Activated T-cell treated with anti-CD3 and anti-CD28 coated beads for 48 hours (primary cell): ENCODE data around the gene DCTN4.

ENCODE experiments used
- DNase-seq: peaks from one replicate; pipeline ENCODE4 v3.0.0-alpha.2; 2020; ENCODE audit warnings: low read depth

The DCTN4 gene

GRCh38 chr5:150670275-150670947 is 88.4 kb downstream of the DCTN4 start:
- no peak for DNase-seq

GRCh38 chr5:150665044-150665443 is 93.8 kb downstream of the DCTN4 start:
- no peak for DNase-seq

GRCh38 chr5:150663936-150664335 is 94.9 kb downstream of the DCTN4 start:
- no peak for DNase-seq

- DNase-seq, result no peak
Observed at GRCh38 chr5:150662731-150663516, 95.9 kb downstream of the DCTN4 start.

GRCh38 chr5:150661821-150662596 is 96.8 kb downstream of the DCTN4 start:
- DNase-seq, result no peak

- DNase-seq, result no peak
Observed at GRCh38 chr5:150661086-150661485, 97.7 kb downstream of the DCTN4 start, which contains the start of gene MYOZ3. Gene MYOZ3 (plus strand): TSS chr5:150661251. CDS start chr5:150662942, 1,691 bp downstream.

GRCh38 chr5:150660108-150660831 is 98.5 kb downstream of the DCTN4 start:
- DNase-seq, result no peak

GRCh38 chr5:150659360-150660107 is 99.3 kb downstream of the DCTN4 start:
- no peak for DNase-seq

- no peak for DNase-seq
Observed at GRCh38 chr5:150658699-150659265, 100.0 kb downstream of the DCTN4 start.
